ENCODE data around the gene RNF212B. TPM values are rescaled to one million over a fixed set of nuclear protein-coding genes. Genes with fewer than 3 reads are reported as not detected.

The RNF212B gene
- total and polyA plus RNA-seq, 2 of the 13 experiments (the other 11 are each of a cell fraction or from before 2014, with no cell fraction given), result 0.05 TPM; not detected in 1

- TF ChIP-seq, protein P1, sequence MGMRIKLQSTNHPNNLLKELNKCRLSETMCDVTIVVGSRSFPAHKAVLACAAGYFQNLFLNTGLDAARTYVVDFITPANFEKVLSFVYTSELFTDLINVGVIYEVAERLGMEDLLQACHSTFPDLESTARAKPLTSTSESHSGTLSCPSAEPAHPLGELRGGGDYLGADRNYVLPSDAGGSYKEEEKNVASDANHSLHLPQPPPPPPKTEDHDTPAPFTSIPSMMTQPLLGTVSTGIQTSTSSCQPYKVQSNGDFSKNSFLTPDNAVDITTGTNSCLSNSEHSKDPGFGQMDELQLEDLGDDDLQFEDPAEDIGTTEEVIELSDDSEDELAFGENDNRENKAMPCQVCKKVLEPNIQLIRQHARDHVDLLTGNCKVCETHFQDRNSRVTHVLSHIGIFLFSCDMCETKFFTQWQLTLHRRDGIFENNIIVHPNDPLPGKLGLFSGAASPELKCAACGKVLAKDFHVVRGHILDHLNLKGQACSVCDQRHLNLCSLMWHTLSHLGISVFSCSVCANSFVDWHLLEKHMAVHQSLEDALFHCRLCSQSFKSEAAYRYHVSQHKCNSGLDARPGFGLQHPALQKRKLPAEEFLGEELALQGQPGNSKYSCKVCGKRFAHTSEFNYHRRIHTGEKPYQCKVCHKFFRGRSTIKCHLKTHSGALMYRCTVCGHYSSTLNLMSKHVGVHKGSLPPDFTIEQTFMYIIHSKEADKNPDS (CRISPR knock-in tag; IDR thresholded peaks at IDR 0.05), result no peak
- TF ChIP-seq RBM22 (optimal IDR thresholded peaks at IDR 0.05; ENCODE audit: low read length) (peak; percentile 87), ZBTB10 (CRISPR knock-in tag; IDR thresholded peaks at IDR 0.05; ENCODE audit: borderline replicate concordance) (peak; percentile 54; the same call in 1 of the 2 replicates), FIP1L1 (IDR thresholded peaks at IDR 0.05; ENCODE audit: borderline replicate concordance, insufficient read depth, low read depth, low read length) (0 out of 2 replicates have a peak, but pooled peaks have one; percentile 92), ZFP36L2 (CRISPR knock-in tag; IDR thresholded peaks at IDR 0.05) (0 out of 2 replicates have a peak, but pooled peaks have one; percentile 69), SMAD1 (CRISPR knock-in tag; IDR thresholded peaks at IDR 0.05; ENCODE audit: borderline replicate concordance, low read depth) (peak; percentile 92; the same call in 1 of the 2 replicates), ZNF563 (CRISPR knock-in tag; IDR thresholded peaks at IDR 0.05) (peak; percentile 97), ZSCAN31 (CRISPR knock-in tag; IDR thresholded peaks at IDR 0.05; ENCODE audit: low read depth) (peak; percentile 97), ZNF567 (CRISPR knock-in tag; IDR thresholded peaks at IDR 0.05; ENCODE audit: borderline replicate concordance) (peak; percentile 99), MYPOP (CRISPR knock-in tag; IDR thresholded peaks at IDR 0.05) (no peak), ZNF850 (CRISPR knock-in tag; conservative IDR thresholded peaks at IDR 0.05) (no peak), YY1 (IDR thresholded peaks at IDR 0.05; ENCODE audit: insufficient read depth, insufficient replicate concordance, low read depth, low read length) (peak; percentile 75), PHB2 (IDR thresholded peaks at IDR 0.05; ENCODE audit: partially characterized antibody) (no peak), TBX3 (IDR thresholded peaks at IDR 0.05; ENCODE audit: borderline replicate concordance) (peak; percentile 63), ERF (CRISPR knock-in tag; IDR thresholded peaks at IDR 0.05) (peak; percentile 98), ZNF367 (CRISPR knock-in tag; IDR thresholded peaks at IDR 0.05; ENCODE audit: borderline replicate concordance) (no peak), TSC22D2 (CRISPR knock-in tag; IDR thresholded peaks at IDR 0.05; ENCODE audit: borderline replicate concordance) (no peak)
- TF ChIP-seq, protein P2, sequence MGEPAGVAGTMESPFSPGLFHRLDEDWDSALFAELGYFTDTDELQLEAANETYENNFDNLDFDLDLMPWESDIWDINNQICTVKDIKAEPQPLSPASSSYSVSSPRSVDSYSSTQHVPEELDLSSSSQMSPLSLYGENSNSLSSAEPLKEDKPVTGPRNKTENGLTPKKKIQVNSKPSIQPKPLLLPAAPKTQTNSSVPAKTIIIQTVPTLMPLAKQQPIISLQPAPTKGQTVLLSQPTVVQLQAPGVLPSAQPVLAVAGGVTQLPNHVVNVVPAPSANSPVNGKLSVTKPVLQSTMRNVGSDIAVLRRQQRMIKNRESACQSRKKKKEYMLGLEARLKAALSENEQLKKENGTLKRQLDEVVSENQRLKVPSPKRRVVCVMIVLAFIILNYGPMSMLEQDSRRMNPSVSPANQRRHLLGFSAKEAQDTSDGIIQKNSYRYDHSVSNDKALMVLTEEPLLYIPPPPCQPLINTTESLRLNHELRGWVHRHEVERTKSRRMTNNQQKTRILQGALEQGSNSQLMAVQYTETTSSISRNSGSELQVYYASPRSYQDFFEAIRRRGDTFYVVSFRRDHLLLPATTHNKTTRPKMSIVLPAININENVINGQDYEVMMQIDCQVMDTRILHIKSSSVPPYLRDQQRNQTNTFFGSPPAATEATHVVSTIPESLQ (CRISPR knock-in tag; conservative IDR thresholded peaks at IDR 0.05), result peak; percentile 94
- TF ChIP-seq, protein P3, sequence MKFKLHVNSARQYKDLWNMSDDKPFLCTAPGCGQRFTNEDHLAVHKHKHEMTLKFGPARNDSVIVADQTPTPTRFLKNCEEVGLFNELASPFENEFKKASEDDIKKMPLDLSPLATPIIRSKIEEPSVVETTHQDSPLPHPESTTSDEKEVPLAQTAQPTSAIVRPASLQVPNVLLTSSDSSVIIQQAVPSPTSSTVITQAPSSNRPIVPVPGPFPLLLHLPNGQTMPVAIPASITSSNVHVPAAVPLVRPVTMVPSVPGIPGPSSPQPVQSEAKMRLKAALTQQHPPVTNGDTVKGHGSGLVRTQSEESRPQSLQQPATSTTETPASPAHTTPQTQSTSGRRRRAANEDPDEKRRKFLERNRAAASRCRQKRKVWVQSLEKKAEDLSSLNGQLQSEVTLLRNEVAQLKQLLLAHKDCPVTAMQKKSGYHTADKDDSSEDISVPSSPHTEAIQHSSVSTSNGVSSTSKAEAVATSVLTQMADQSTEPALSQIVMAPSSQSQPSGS (CRISPR knock-in tag; IDR thresholded peaks at IDR 0.05), result peak; percentile 61
Observed at GRCh38 chr14:23306412-23307145, 68.8 kb downstream of the RNF212B start, which contains the start of gene BCL2L2 (continued).

All from HepG2 (cell line).